Stimulated activated CD8-positive, alpha-beta memory T cell treated with anti-CD3 and anti-CD28 coated beads, Interleukin-2, amount 100 ng/mL, for 48 hours (primary cell): ENCODE results near the gene KLHL30.

Experiments used
- DNase-seq, 2 donors: peaks; one replicate each; pipeline ENCODE4 v3.0.0-alpha.2; 2020; ENCODE audit warnings: low read depth in 2 of 2

Gene KLHL30

GRCh38 chr2:238132463-238133450 lies 5.7 kb upstream of the KLHL30 start:
- DNase-seq = no peak

- DNase-seq = no peak
Observed at GRCh38 chr2:238133499-238134392, 4.7 kb upstream of the KLHL30 start.

- DNase-seq = no peak
Observed at GRCh38 chr2:238134393-238134785, 4.1 kb upstream of the KLHL30 start.

DNA sequence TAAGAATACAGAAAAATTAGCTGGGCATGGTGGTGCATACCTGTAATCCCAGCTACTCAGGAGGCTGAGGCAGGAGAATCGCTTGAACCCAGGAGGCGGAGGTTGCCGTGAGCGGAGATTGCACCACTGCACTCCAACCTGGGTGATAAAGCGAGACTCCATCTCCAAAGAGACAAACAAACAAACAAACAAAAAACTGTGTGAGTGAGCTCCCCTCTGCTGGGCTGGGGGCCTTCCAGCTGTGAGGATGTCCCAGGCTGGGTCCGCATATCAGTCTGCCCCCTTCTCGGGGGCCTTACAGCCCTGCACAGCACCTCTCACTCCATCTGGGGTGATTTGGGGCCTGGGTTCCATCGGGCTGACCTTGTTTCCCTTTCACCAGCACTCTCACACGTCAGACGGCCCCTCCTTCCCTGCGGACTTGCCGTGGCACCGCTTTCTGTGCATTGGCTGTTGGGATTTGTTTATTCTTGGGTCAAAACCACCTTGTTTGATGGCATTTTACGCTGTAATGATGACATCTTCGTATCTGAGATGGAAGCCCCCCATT lies 2.8 kb upstream of the KLHL30 start:
- no peak for DNase-seq

- DNase-seq = no peak
Observed at GRCh38 chr2:238136820-238137537, 1.5 kb upstream of the KLHL30 start.

GRCh38 chr2:238137885-238138284 lies 583 bp upstream of the KLHL30 start:
- no peak for DNase-seq

DNA sequence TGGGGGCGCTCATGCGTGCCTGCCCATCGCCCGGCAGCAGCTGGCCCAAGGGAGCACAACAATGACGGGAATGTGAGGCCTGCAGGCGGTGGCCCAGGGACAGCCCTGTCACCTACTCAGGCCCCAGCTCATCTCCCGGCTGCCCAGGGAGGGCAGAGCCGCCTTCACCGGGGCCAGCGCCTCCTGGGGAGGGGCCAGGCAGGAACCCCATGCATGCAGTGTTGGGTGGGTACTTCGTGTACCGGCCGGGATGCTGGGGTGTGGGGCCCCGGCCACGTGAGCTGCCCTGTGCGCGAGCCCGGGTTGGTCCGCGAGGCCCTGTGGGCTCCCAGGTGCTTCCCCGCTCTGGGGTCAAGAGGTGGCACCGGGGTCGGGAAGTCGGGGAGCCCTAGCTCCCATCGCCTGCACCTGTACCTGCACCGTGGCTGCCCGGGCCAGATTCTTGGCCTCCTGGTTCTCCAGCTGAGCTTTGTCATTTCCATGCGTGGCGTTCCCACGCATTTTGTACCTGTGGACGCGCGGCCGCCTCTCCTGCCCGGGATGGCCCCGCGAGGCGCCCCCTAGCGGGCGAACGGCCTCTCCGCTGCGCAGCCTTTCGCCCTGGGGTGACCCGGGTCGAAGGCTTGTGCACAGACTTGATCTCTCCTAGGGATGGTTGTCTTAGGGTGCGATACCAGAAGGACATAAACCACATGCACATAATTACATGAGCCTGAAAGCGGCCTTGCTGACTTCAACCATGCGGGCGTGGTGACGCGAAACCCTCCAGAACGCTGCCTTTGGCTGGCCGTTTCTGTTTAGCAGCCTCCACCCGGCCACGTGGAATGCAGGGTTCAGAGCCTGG lies 950 bp downstream of the KLHL30 start:
- DNase-seq = peak in 1 of 2 donors; percentile 29

GRCh38 chr2:238140040-238140439 lies 1.6 kb downstream of the KLHL30 start:
- no peak for DNase-seq

DNA sequence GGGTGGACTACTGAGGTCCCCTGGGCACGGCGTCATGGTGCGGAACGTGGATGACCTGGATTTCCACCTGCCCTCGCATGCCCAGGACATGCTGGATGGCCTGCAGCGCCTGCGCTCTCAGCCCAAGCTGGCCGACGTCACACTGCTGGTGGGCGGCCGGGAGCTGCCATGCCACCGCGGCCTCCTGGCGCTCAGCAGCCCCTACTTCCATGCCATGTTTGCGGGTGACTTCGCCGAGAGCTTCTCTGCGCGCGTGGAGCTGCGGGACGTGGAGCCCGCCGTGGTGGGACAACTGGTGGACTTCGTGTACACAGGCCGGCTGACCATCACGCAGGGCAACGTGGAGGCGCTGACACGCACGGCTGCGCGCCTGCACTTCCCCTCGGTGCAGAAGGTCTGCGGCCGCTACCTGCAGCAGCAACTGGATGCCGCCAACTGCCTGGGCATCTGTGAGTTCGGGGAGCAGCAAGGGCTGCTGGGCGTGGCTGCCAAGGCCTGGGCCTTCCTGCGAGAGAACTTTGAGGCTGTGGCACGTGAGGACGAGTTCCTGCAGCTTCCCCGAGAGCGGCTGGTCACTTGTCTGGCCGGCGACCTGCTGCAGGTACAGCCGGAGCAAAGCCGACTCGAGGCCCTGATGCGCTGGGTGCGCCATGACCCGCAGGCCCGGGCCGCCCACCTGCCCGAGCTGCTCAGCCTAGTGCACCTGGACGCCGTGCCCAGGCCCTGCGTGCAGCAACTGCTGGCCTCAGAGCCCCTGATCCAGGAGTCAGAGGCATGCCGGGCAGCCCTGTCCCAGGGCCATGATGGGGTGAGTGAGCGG lies 2.5 kb downstream of the KLHL30 start:
- no peak for DNase-seq

- DNase-seq = no peak
Observed at GRCh38 chr2:238141541-238142318, 3.3 kb downstream of the KLHL30 start.

- DNase-seq = no peak
Observed at GRCh38 chr2:238142382-238143205, 4.1 kb downstream of the KLHL30 start.

DNA sequence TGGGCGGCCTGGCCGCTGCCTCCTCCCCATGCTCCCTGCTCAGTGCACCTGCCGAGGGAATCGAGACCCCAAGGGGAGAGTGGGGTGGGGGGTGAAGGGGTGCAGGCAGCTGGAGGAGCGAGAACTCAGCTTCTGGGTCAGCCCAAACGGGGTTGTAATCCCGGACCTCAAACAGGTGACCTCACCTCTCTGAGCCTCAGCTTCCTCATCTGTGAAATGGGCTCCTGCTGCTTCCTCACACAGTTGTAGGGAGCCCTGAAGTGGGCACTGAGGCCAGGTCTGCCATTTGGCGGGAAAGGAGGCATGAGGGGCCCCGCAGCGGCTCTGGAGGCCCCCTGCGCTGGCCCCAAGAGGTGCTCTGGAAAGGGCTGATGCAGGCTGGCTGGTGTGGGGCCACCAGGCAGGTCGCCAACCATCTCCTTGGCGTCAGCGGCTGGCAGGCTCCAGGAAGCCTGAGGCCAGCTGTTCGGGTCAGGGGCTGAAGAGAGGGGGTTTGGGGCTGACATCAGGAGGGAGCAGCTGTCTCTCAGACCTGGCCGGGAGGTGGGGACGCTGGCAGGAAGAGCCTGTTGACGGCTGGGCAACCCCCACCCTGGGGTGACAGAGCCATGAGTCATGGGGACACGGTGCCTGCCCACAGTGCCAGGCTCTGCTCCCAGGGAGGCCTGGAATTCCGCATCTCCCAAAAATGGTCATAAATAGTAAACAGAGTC lies 4.9 kb downstream of the KLHL30 start:
- no peak for DNase-seq

GRCh38 chr2:238144262-238144661 lies 5.8 kb downstream of the KLHL30 start:
- DNase-seq = no peak

GRCh38 chr2:238145046-238145445 lies 6.6 kb downstream of the KLHL30 start:
- DNase-seq = no peak

DNA sequence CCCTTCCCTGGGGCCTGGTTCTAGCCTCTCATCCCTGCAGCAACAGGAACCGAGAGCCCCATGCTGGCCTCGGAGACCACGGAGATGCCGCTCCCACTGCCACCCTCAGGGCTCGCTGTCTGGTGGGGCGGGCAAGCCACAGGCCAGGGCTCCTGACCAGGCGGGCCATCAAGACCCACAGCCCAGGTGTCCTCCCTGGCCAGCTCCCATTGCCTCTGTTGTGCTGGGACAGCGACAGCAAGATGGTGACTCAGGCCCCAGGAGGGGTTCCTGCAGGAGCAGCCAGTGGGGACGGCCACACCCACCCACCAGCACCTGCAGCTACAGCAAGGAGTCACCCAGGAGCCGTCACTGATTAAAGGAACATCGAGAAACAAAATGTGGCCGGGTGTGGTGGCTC lies 7.4 kb downstream of the KLHL30 start:
- no peak for DNase-seq

- DNase-seq = no peak
Observed at GRCh38 chr2:238146884-238147544, 8.5 kb downstream of the KLHL30 start.

- no peak for DNase-seq
Observed at GRCh38 chr2:238148981-238149380, 10.5 kb downstream of the KLHL30 start.
